ENCODE measurements around the gene POLR2L. TPM values are rescaled to one million over a fixed set of nuclear protein-coding genes. Genes with fewer than 3 reads are reported as not detected.

POLR2L gene
- total RNA-seq (ENCODE audit: low replicate concordance) = 106 and 134 TPM in 2 replicates
- long read RNA-seq, transcript POLR2L-201 (2 exons, 892 nt) = major isoform, 45 of 47 reads
- long read RNA-seq, partial matches to known transcripts = 2 of 47 reads
- long read RNA-seq, other reads (novel, unspliced or antisense) = 0 of 47 reads

- Mint-ChIP-seq H3K36me3 (no peaks in the 10 kb centered on the region), H3K9me3 (no peaks in the 10 kb centered on the region), H3K4me3 (peak within 1 kb of the TSS; percentile 88), H3K27ac (peak within 1 kb of the TSS; percentile 76), H3K27me3 (no peaks in the 10 kb centered on the region), H3K4me1 (ENCODE audit: unreplicated experiment) (peaks cover 21% of the 10 kb centered on the region)
- TF ChIP-seq CTCF (conservative IDR thresholded peaks at IDR 0.05) = no peak
- DNase-seq (ENCODE audit: extremely low spot score, unreplicated experiment) = peak; percentile 91
Measured at GRCh38 chr11:842370-843002, at the start of gene POLR2L, which contains the start of gene TSPAN4. Gene POLR2L (minus strand): TSS chr11:842529. CDS start chr11:842508, 21 bp downstream. Gene TSPAN4 (plus strand): TSS chr11:842852. CDS start chr11:850305, 7,453 bp downstream.

GRCh38 chr11:890794-891540, 48.6 kb upstream of the POLR2L start:
- DNase-seq (ENCODE audit: extremely low spot score, unreplicated experiment) = no peak

GRCh38 chr11:889687-890475, 47.6 kb upstream of the POLR2L start:
- no peaks in the 10 kb centered on the region for H3K4me1 Mint-ChIP-seq (ENCODE audit: unreplicated experiment)
- H3K4me3 Mint-ChIP-seq = no peak overlapping the region
- no peaks in the 10 kb centered on the region for H3K36me3 Mint-ChIP-seq
- no peaks in the 10 kb centered on the region for H3K9me3 Mint-ChIP-seq
- no peak for DNase-seq (ENCODE audit: extremely low spot score, unreplicated experiment)
- H3K27me3 Mint-ChIP-seq = no peaks in the 10 kb centered on the region
- TF ChIP-seq CTCF (conservative IDR thresholded peaks at IDR 0.05) = no peak
- no peak overlapping the region for H3K27ac Mint-ChIP-seq

More at GRCh38 chr11:890794-891540, 48.6 kb upstream of the POLR2L start:
- Mint-ChIP-seq H3K4me1 (ENCODE audit: unreplicated experiment) (no peaks in the 10 kb centered on the region), H3K36me3 (no peaks in the 10 kb centered on the region), H3K27ac (no peak overlapping the region), H3K27me3 (no peaks in the 10 kb centered on the region), H3K4me3 (no peak overlapping the region), H3K9me3 (no peaks in the 10 kb centered on the region)
- TF ChIP-seq CTCF (conservative IDR thresholded peaks at IDR 0.05) = no peak

- TF ChIP-seq CTCF (conservative IDR thresholded peaks at IDR 0.05) = no peak
- Mint-ChIP-seq H3K27ac (no peak overlapping the region), H3K9me3 (no peaks in the 10 kb centered on the region), H3K4me1 (ENCODE audit: unreplicated experiment) (no peaks in the 10 kb centered on the region), H3K36me3 (no peaks in the 10 kb centered on the region), H3K4me3 (no peak overlapping the region), H3K27me3 (no peaks in the 10 kb centered on the region)
- no peak for DNase-seq (ENCODE audit: extremely low spot score, unreplicated experiment)
Measured at GRCh38 chr11:889257-889656, 46.9 kb upstream of the POLR2L start.

Data from type B pancreatic cell (in vitro differentiated cells).